GM12892 (cell line): ENCODE measurements around the gene HS3ST2.

Source experiments
- POLR2A ChIP-seq: IDR thresholded peaks from 2 replicates; pipeline ENCODE4 v1.6.1; 2011; ENCODE audit warnings: low read depth, low read length, control low read depth
- POLR2AphosphoS5 ChIP-seq: IDR thresholded peaks from 2 replicates; pipeline ENCODE4 v1.6.1; 2011; ENCODE audit warnings: low read depth, low read length, control low read depth

- TF ChIP-seq POLR2AphosphoS5 (no peak), POLR2A (no peak)
These were observed 29.9 kb downstream of the HS3ST2 start for GRCh38 chr16:22843856-22844255.
